Gastrocnemius medialis (tissue), 4 donors: ENCODE data around the gene GMPS. TPM values are rescaled to one million over a fixed set of nuclear protein-coding genes. Genes with fewer than 3 reads are reported as not detected.
"Not testable (repeated sequence)": the region's sequence is repeated elsewhere in the genome, so short reads cannot be mapped to it uniquely, and the experiment has no call there.

Experiments used
- ATAC-seq, 2 donors: fragments of 150-250 bp; one replicate each; pipeline ENCODE4 v1.9.1; 2016
- DNase-seq, 2 donors: peaks; one replicate each; pipeline ENCODE4 v3.0.0-alpha.2; 2019
- H3K27ac ChIP-seq, 4 donors: fragments of 200-600 bp; sonication (generic); 1 replicate in 1 of 4; 2 replicates in 3 of 4; pipeline ENCODE4 v1.5.1; 2016 to 2018; ENCODE audit warnings: mild to moderate bottlenecking in 2 of 4, moderate library complexity in 1 of 4
- H3K27me3 ChIP-seq, 3 donors: fragments of 200-600 bp; sonication (generic) in 2 of 3; 1 replicate in 1 of 3; 2 replicates in 2 of 3; pipeline versions ENCODE4 v1.5.1 to v1.6.0; 2016 to 2019; ENCODE audit warnings: mild to moderate bottlenecking in 1 of 3, moderate library complexity in 1 of 3
- H3K36me3 ChIP-seq, 2 donors: fragments of 200-600 bp; sonication (generic) in 1 of 2; one replicate each; pipeline ENCODE4 v1.5.1; 2017 to 2018
- H3K4me1 ChIP-seq, 2 donors: fragments of 200-600 bp; sonication (generic) in 1 of 2; one replicate each; pipeline ENCODE4 v1.5.1; 2016 to 2017; ENCODE audit warnings: mild to moderate bottlenecking in 2 of 2
- H3K4me3 ChIP-seq, 4 donors: fragments of 200-600 bp; sonication (generic) in 3 of 4; 1 replicate in 1 of 4; 2 replicates in 3 of 4; pipeline ENCODE4 v1.5.1; 2016 to 2019; ENCODE audit warnings: mild to moderate bottlenecking in 2 of 4
- H3K9me3 ChIP-seq, 3 donors: fragments of 200-600 bp; sonication (generic) in 2 of 3; 1 replicate in 1 of 3; 2 replicates in 2 of 3; pipeline ENCODE4 v1.5.1; 2016 to 2019
- CTCF ChIP-seq, 5 experiments: fragments of 450-650 bp in 3 of 5; fragments of 200-600 bp in 2 of 5; sonication (generic) in 2 of 5; IDR thresholded peaks in 4 of 5; conservative IDR thresholded peaks in 1 of 5; 1 replicate in 4 of 5; 2 replicates in 1 of 5; pipeline ENCODE4 v1.5.1; 2016 to 2019; ENCODE audit warnings: antibody characterized with exemption in 5 of 5, mild to moderate bottlenecking in 3 of 5, moderate library complexity in 3 of 5
- POLR2A ChIP-seq, 2 donors: fragments of 450-650 bp; IDR thresholded peaks; one replicate each; pipeline ENCODE4 v1.6.1; 2017; ENCODE audit warnings: antibody characterized with exemption in 2 of 2, mild to moderate bottlenecking in 2 of 2, moderate library complexity in 2 of 2
- in situ Hi-C, 4 donors: fragments of 200-750 bp; cut with MboI; loops; one replicate each; pipeline versions ENCODE4 v1.15.0 to v1.8.0; 2017; ENCODE audit warnings: low sequenced_read_pairs in 4 of 4
- intact Hi-C: fragments of 100-400 bp; cut with DNase I; formaldehyde crosslinking; loops from one replicate; pipeline ENCODE4 v1.15.1; 2023; ENCODE audit warnings: low total_unique reads
- total RNA-seq, 4 donors: library from RNA; depleted of rRNA; stranded (reverse); fragments of >200 nt; gene quantifications; one replicate each; pipeline versions ENCODE4 v1.1.0 to v1.2.3, GENCODE V29; 2016

GMPS gene
- total RNA-seq, 4 donors from 2014 or later: 26.7 to 34.7 (median 32.5) TPM

- TF ChIP-seq CTCF (IDR thresholded peaks at IDR 0.05 in 4 of 5, conservative IDR thresholded peaks at IDR 0.05 in 1 of 5) (peak in 3 of 5 experiments; percentile 7 to 55 (median 30)), POLR2A (IDR thresholded peaks at IDR 0.05) (peak; percentile 67 to 75)
- intact Hi-C loops: loop anchor here (1.0 to 10.0 kb wide), 6 partner anchors 16 to 1530 kb away; partner anchors contain the start of genes C3orf33, DHX36, GMPS and TIPARP
- Histone ChIP-seq H3K4me3 (peak within 1 kb of the TSS; percentile 75 to 99 (median 87)), H3K27me3 (no peaks in the 10 kb centered on the region), H3K4me1 (peaks cover 36 to 37% of the 10 kb centered on the region in 2 donors), H3K9me3 (no peaks in the 10 kb centered on the region), H3K36me3 (no peaks in the 10 kb centered on the region), H3K27ac (peak within 1 kb of the TSS; percentile 95 to 96 (median 95))
- ATAC-seq (peak; percentile 96 to 97), DNase-seq (peak; percentile 99)
- in situ Hi-C loops: loop anchor here in 2 of 4 donors (25.0 kb wide), 1 partner anchor 1308 kb away; the partner anchor contains the start of gene CCNL1 (in 2 of the 2)
Measured at GRCh38 chr3:155854141-155854940, 16.1 kb upstream of the GMPS start, which contains the start of gene SLC33A1. Gene SLC33A1, minus strand, starts transcription at chr3:155854427. Its CDS starts 430 bp downstream, at chr3:155853997.

- no peak overlapping the region for H3K4me3 ChIP-seq
- no peaks in the 10 kb centered on the region for H3K9me3 ChIP-seq
- ATAC-seq (no peak), DNase-seq (no peak)
- no peaks in the 10 kb centered on the region for H3K27me3 ChIP-seq
- H3K27ac ChIP-seq: no peak overlapping the region
- no peaks in the 10 kb centered on the region for H3K36me3 ChIP-seq
- intact Hi-C loops: loop anchor here (10.0 kb wide), 3 partner anchors 815 to 1535 kb away; partner anchors contain the start of genes DHX36 and TIPARP
- in situ Hi-C loops: loop anchor here in 3 of 4 donors (10.0 to 25.0 kb wide), 2 partner anchors 55 to 1302 kb away; partner anchors contain the start of genes C3orf33 (in 2 of the 3) and CCNL1 (in 2 of the 3)
- TF ChIP-seq CTCF (IDR thresholded peaks at IDR 0.05 in 4 of 5, conservative IDR thresholded peaks at IDR 0.05 in 1 of 5): no peak
- TF ChIP-seq POLR2A (IDR thresholded peaks at IDR 0.05): no peak
- peaks cover 0 to 3% of the 10 kb centered on the region in 2 donors for H3K4me1 ChIP-seq
Measured at GRCh38 chr3:155859859-155860258, 10.6 kb upstream of the GMPS start.

- in situ Hi-C loops: loop anchor here in 3 of 4 donors (10.0 to 25.0 kb wide), 2 partner anchors 56 to 1302 kb away; partner anchors contain the start of genes C3orf33 (in 2 of the 3) and CCNL1 (in 2 of the 3)
- H3K9me3 ChIP-seq, ATAC-seq, H3K4me3 ChIP-seq, H3K4me1 ChIP-seq, H3K27me3 ChIP-seq, H3K36me3 ChIP-seq, H3K27ac ChIP-seq, intact Hi-C loops, DNase-seq: not testable (repeated sequence)
Measured at GRCh38 chr3:155860424-155860823, 10.0 kb upstream of the GMPS start.

- in situ Hi-C loops: loop anchor here in 3 of 4 donors (10.0 to 25.0 kb wide), 2 partner anchors 57 to 1301 kb away; partner anchors contain the start of genes C3orf33 (in 2 of the 3) and CCNL1 (in 2 of the 3)
Measured at GRCh38 chr3:155861476-155862183, 8.8 kb upstream of the GMPS start.

GRCh38 chr3:155862290-155862982 is 8.0 kb upstream of the GMPS start:
- H3K36me3 ChIP-seq, intact Hi-C loops, H3K27ac ChIP-seq, H3K4me1 ChIP-seq, DNase-seq, H3K9me3 ChIP-seq, H3K4me3 ChIP-seq, ATAC-seq, H3K27me3 ChIP-seq: not testable (repeated sequence)
- in situ Hi-C loops: loop anchor here in 3 of 4 donors (10.0 to 25.0 kb wide), 2 partner anchors 58 to 1300 kb away; partner anchors contain the start of genes C3orf33 (in 2 of the 3) and CCNL1 (in 2 of the 3)

More at GRCh38 chr3:155861476-155862183, 8.8 kb upstream of the GMPS start:
- no peak overlapping the region for H3K27ac ChIP-seq
- no peak for ATAC-seq
- no peaks in the 10 kb centered on the region for H3K27me3 ChIP-seq
- intact Hi-C loops: no loop called here
- TF ChIP-seq POLR2A (IDR thresholded peaks at IDR 0.05): no peak
- no peak for TF ChIP-seq CTCF (IDR thresholded peaks at IDR 0.05 in 4 of 5, conservative IDR thresholded peaks at IDR 0.05 in 1 of 5)
- no peak overlapping the region for H3K4me3 ChIP-seq
- no peaks in the 10 kb centered on the region for H3K36me3 ChIP-seq
- no peaks in the 10 kb centered on the region for H3K9me3 ChIP-seq
- H3K4me1 ChIP-seq: no peaks in the 10 kb centered on the region
- DNase-seq: no peak
